Activated T-helper 9 cell treated with anti-CD3 and anti-CD28 coated beads, Interleukin-2, amount 50 U/mL, for 16 hours (primary cell): ENCODE data around the gene KIRREL1.

Source experiments
- DNase-seq: peaks from one replicate; pipeline ENCODE4 v3.0.0-alpha.2; 2020; ENCODE audit warnings: low read depth

KIRREL1 gene

GRCh38 chr1:158075078-158075477, 81.6 kb downstream of the KIRREL1 start:
- DNase-seq: no peak

GRCh38 chr1:158076441-158076840, 83.0 kb downstream of the KIRREL1 start:
- DNase-seq: no peak

- DNase-seq: no peak
These were observed 84.2 kb downstream of the KIRREL1 start for GRCh38 chr1:158077411-158078256.

- no peak for DNase-seq
These were observed 85.2 kb downstream of the KIRREL1 start for GRCh38 chr1:158078569-158079080.

- DNase-seq: no peak
These were observed 86.6 kb downstream of the KIRREL1 start for GRCh38 chr1:158080066-158080465.

GRCh38 chr1:158084336-158084735, 90.9 kb downstream of the KIRREL1 start:
- DNase-seq: no peak

- no peak for DNase-seq
These were observed 91.3 kb downstream of the KIRREL1 start for GRCh38 chr1:158084747-158085146.

GRCh38 chr1:158087320-158087927, 94.0 kb downstream of the KIRREL1 start:
- DNase-seq: no peak

- DNase-seq: no peak
These were observed 96.0 kb downstream of the KIRREL1 start for GRCh38 chr1:158089476-158089875.

GRCh38 chr1:158089925-158090637, 96.6 kb downstream of the KIRREL1 start:
- no peak for DNase-seq

GRCh38 chr1:158093376-158093775, 99.9 kb downstream of the KIRREL1 start:
- DNase-seq: no peak

- DNase-seq: no peak
These were observed 101.1 kb downstream of the KIRREL1 start for GRCh38 chr1:158094571-158094970.

- no peak for DNase-seq
These were observed 102.4 kb downstream of the KIRREL1 start for GRCh38 chr1:158095737-158096335.

- DNase-seq: no peak
These were observed 104.8 kb downstream of the KIRREL1 start for GRCh38 chr1:158098256-158098655.

GRCh38 chr1:158099185-158099584, 105.7 kb downstream of the KIRREL1 start:
- DNase-seq: no peak

GRCh38 chr1:158100498-158100897, 107.1 kb downstream of the KIRREL1 start:
- DNase-seq: no peak

GRCh38 chr1:158101455-158101854, 108.0 kb downstream of the KIRREL1 start:
- DNase-seq: no peak

GRCh38 chr1:158101927-158102326, 108.5 kb downstream of the KIRREL1 start:
- DNase-seq: no peak

- no peak for DNase-seq
These were observed 109.6 kb downstream of the KIRREL1 start for GRCh38 chr1:158102881-158103674.

- no peak for DNase-seq
These were observed 110.5 kb downstream of the KIRREL1 start for GRCh38 chr1:158103861-158104522.

GRCh38 chr1:158104891-158105290, 111.4 kb downstream of the KIRREL1 start:
- DNase-seq: no peak
